Activated T-helper 2 cell treated with anti-CD3 and anti-CD28 coated beads, Interferon-gamma antibody, Interleukin-2, Interleukin-4, amounts not matched to agents 10 μg/mL and 5 μg/mL and 100 μg/mL, durations not matched to agents 14 hours and 24 hours and 36 hours (primary cell): Measurements from ENCODE around the gene LTA4H. TPM values are rescaled to one million over a fixed set of nuclear protein-coding genes. Genes with fewer than 3 reads are reported as not detected.

ENCODE experiments used
- total RNA-seq: library from RNA; stranded (reverse); gene quantifications from 2 replicates; pipeline ENCODE4 v1.2.3, GENCODE V29; 2022

LTA4H gene
- total RNA-seq, 1 donor from 2014 or later = 65.2 TPM

Other genes with a start within 250 kb of the LTA4H start
- gene NTN4, start 244.8 kb downstream of the LTA4H start, total RNA-seq = not detected in 2 replicates
- gene SNRPF, start 176.6 kb downstream of the LTA4H start, total RNA-seq = 65.8 and 77.2 TPM in 2 replicates
- 0.07 TPM in 1 of 2 replicates, not detected in the other for gene CCDC38, start 93.0 kb downstream of the LTA4H start, total RNA-seq
- gene AMDHD1, start 92.3 kb downstream of the LTA4H start, total RNA-seq = 0.30 and 0.97 TPM in 2 replicates
- 0.30 and 0.57 TPM in 2 replicates for gene HAL, start 39.2 kb downstream of the LTA4H start, total RNA-seq
- 37.0 and 39.7 TPM in 2 replicates for gene ELK3, start 158.8 kb upstream of the LTA4H start, total RNA-seq